ENCODE data around the gene SMARCAL1. TPM values are rescaled to one million over a fixed set of nuclear protein-coding genes. Genes with fewer than 3 reads are reported as not detected.

SMARCAL1 gene
- total RNA-seq, 2 experiments from 2014 or later: 26.8 to 29.9 TPM

- H3K9me3 Mint-ChIP-seq (ENCODE audit: insufficient read depth): no peaks in the 10 kb centered on the region
- H3K4me1 Mint-ChIP-seq (ENCODE audit: low read depth): no peaks in the 10 kb centered on the region
- ATAC-seq (no peak), DNase-seq (no peak)
- POLR2A ChIA-PET: no interaction called here
- peaks cover 32% of the 10 kb centered on the region for H3K36me3 Mint-ChIP-seq (ENCODE audit: low read depth)
- CTCF ChIA-PET: no interaction called here
- H3K27ac Mint-ChIP-seq: no peak overlapping the region
- H3K27me3 Mint-ChIP-seq (ENCODE audit: low read depth): no peaks in the 10 kb centered on the region
- no peak overlapping the region for H3K4me3 Mint-ChIP-seq
Observed at GRCh38 chr2:216441308-216442010, 29.2 kb downstream of the SMARCAL1 start.

GRCh38 chr2:216445501-216445900 is 33.2 kb downstream of the SMARCAL1 start:
- Mint-ChIP-seq H3K4me3 (no peak overlapping the region), H3K27ac (no peak overlapping the region), H3K4me1 (ENCODE audit: low read depth) (peaks cover 2% of the 10 kb centered on the region), H3K27me3 (ENCODE audit: low read depth) (no peaks in the 10 kb centered on the region), H3K36me3 (ENCODE audit: low read depth) (peaks cover 53% of the 10 kb centered on the region), H3K9me3 (ENCODE audit: insufficient read depth) (peaks cover 4% of the 10 kb centered on the region)
- DNase-seq (no peak), ATAC-seq (no peak)
- ChIA-PET CTCF (no interaction called here), POLR2A (no interaction called here)

GRCh38 chr2:216446343-216446742 is 34.1 kb downstream of the SMARCAL1 start:
- no peak overlapping the region for H3K27ac Mint-ChIP-seq
- H3K9me3 Mint-ChIP-seq (ENCODE audit: insufficient read depth): peaks cover 4% of the 10 kb centered on the region
- H3K27me3 Mint-ChIP-seq (ENCODE audit: low read depth): no peaks in the 10 kb centered on the region
- no peak for DNase-seq
- ChIA-PET CTCF (no interaction called here), POLR2A (no interaction called here)
- H3K36me3 Mint-ChIP-seq (ENCODE audit: low read depth): peaks cover 62% of the 10 kb centered on the region
- H3K4me3 Mint-ChIP-seq: no peak overlapping the region
- H3K4me1 Mint-ChIP-seq (ENCODE audit: low read depth): peaks cover 2% of the 10 kb centered on the region
- no peak for ATAC-seq

- no peak overlapping the region for H3K27ac Mint-ChIP-seq
- CTCF ChIA-PET: no interaction called here
- H3K9me3 Mint-ChIP-seq (ENCODE audit: insufficient read depth): peaks cover 4% of the 10 kb centered on the region
- peaks cover 2% of the 10 kb centered on the region for H3K4me1 Mint-ChIP-seq (ENCODE audit: low read depth)
- no peak overlapping the region for H3K4me3 Mint-ChIP-seq
- POLR2A ChIA-PET: no interaction called here
- ATAC-seq (no peak), DNase-seq (no peak)
- H3K36me3 Mint-ChIP-seq (ENCODE audit: low read depth): peaks cover 68% of the 10 kb centered on the region
- no peaks in the 10 kb centered on the region for H3K27me3 Mint-ChIP-seq (ENCODE audit: low read depth)
Observed at GRCh38 chr2:216447293-216447692, 35.0 kb downstream of the SMARCAL1 start.

- no peak overlapping the region for H3K4me3 Mint-ChIP-seq
- POLR2A ChIA-PET: no interaction called here
- DNase-seq (no peak), ATAC-seq (no peak)
- H3K27ac Mint-ChIP-seq: no peak overlapping the region
- H3K27me3 Mint-ChIP-seq (ENCODE audit: low read depth): no peaks in the 10 kb centered on the region
- CTCF ChIA-PET: no interaction called here
- peaks cover 4% of the 10 kb centered on the region for H3K9me3 Mint-ChIP-seq (ENCODE audit: insufficient read depth)
- H3K36me3 Mint-ChIP-seq (ENCODE audit: low read depth): peaks cover 71% of the 10 kb centered on the region
- H3K4me1 Mint-ChIP-seq (ENCODE audit: low read depth): peaks cover 2% of the 10 kb centered on the region
Observed at GRCh38 chr2:216448829-216449228, 36.5 kb downstream of the SMARCAL1 start.

- DNase-seq: no peak
- H3K9me3 Mint-ChIP-seq (ENCODE audit: insufficient read depth): peaks cover 4% of the 10 kb centered on the region
- H3K4me3 Mint-ChIP-seq: no peak overlapping the region
- H3K4me1 Mint-ChIP-seq (ENCODE audit: low read depth): peaks cover 2% of the 10 kb centered on the region
- no peaks in the 10 kb centered on the region for H3K27me3 Mint-ChIP-seq (ENCODE audit: low read depth)
- no peak overlapping the region for H3K27ac Mint-ChIP-seq
- ChIA-PET CTCF (no interaction called here), POLR2A (interaction anchor here (0.7 kb wide), 1 partner anchor 12 kb away, joined by 4 read pairs; no protein-coding TSS in a partner anchor)
- ATAC-seq: no peak
- peaks cover 78% of the 10 kb centered on the region for H3K36me3 Mint-ChIP-seq (ENCODE audit: low read depth)
Observed at GRCh38 chr2:216450346-216450745, 38.1 kb downstream of the SMARCAL1 start.

GRCh38 chr2:216450784-216451183 is 38.5 kb downstream of the SMARCAL1 start:
- DNase-seq: no peak

GRCh38 chr2:216453955-216454614 is 41.8 kb downstream of the SMARCAL1 start:
- no peak overlapping the region for H3K4me3 Mint-ChIP-seq
- ATAC-seq: no peak
- peaks cover 3% of the 10 kb centered on the region for H3K9me3 Mint-ChIP-seq (ENCODE audit: insufficient read depth)
- ChIA-PET POLR2A (no interaction called here), CTCF (no interaction called here)
- DNase-seq: no peak
- no peak overlapping the region for H3K27ac Mint-ChIP-seq
- no peaks in the 10 kb centered on the region for H3K27me3 Mint-ChIP-seq (ENCODE audit: low read depth)
- H3K36me3 Mint-ChIP-seq (ENCODE audit: low read depth): peaks cover 60% of the 10 kb centered on the region
- peaks cover 2% of the 10 kb centered on the region for H3K4me1 Mint-ChIP-seq (ENCODE audit: low read depth)

More at GRCh38 chr2:216450784-216451183, 38.5 kb downstream of the SMARCAL1 start:
- Mint-ChIP-seq H3K27ac (no peak overlapping the region), H3K27me3 (ENCODE audit: low read depth) (no peaks in the 10 kb centered on the region), H3K4me1 (ENCODE audit: low read depth) (peaks cover 2% of the 10 kb centered on the region), H3K36me3 (ENCODE audit: low read depth) (peaks cover 82% of the 10 kb centered on the region), H3K4me3 (no peak overlapping the region), H3K9me3 (ENCODE audit: insufficient read depth) (peaks cover 4% of the 10 kb centered on the region)
- POLR2A ChIA-PET: no interaction called here
- CTCF ChIA-PET: no interaction called here
- ATAC-seq: no peak

GRCh38 chr2:216463148-216463547 is 50.9 kb downstream of the SMARCAL1 start:
- CTCF ChIA-PET: no interaction called here
- POLR2A ChIA-PET: no interaction called here
- DNase-seq: no peak
- Mint-ChIP-seq H3K4me3 (no peak overlapping the region), H3K36me3 (ENCODE audit: low read depth) (peaks cover 9% of the 10 kb centered on the region), H3K27me3 (ENCODE audit: low read depth) (no peaks in the 10 kb centered on the region), H3K9me3 (ENCODE audit: insufficient read depth) (no peaks in the 10 kb centered on the region), H3K27ac (no peak overlapping the region), H3K4me1 (ENCODE audit: low read depth) (peaks cover 2% of the 10 kb centered on the region)
- no peak for ATAC-seq

GRCh38 chr2:216464104-216464720 is 51.9 kb downstream of the SMARCAL1 start:
- ChIA-PET POLR2A (no interaction called here), CTCF (no interaction called here)
- no peak for DNase-seq
- ATAC-seq: no peak
- Mint-ChIP-seq H3K36me3 (ENCODE audit: low read depth) (peaks cover 11% of the 10 kb centered on the region), H3K27ac (no peak overlapping the region), H3K4me1 (ENCODE audit: low read depth) (peaks cover 2% of the 10 kb centered on the region), H3K4me3 (no peak overlapping the region), H3K27me3 (ENCODE audit: low read depth) (no peaks in the 10 kb centered on the region), H3K9me3 (ENCODE audit: insufficient read depth) (no peaks in the 10 kb centered on the region)

- ATAC-seq: no peak
- no peaks in the 10 kb centered on the region for H3K9me3 Mint-ChIP-seq (ENCODE audit: insufficient read depth)
- H3K4me1 Mint-ChIP-seq (ENCODE audit: low read depth): no peaks in the 10 kb centered on the region
- CTCF ChIA-PET: interaction anchor here (0.7 kb wide), 1 partner anchor 75 kb away, joined by 3 read pairs; no protein-coding TSS in a partner anchor
- no peak for DNase-seq
- no peak overlapping the region for H3K27ac Mint-ChIP-seq
- H3K27me3 Mint-ChIP-seq (ENCODE audit: low read depth): no peaks in the 10 kb centered on the region
- H3K36me3 Mint-ChIP-seq (ENCODE audit: low read depth): peaks cover 17% of the 10 kb centered on the region
- POLR2A ChIA-PET: no interaction called here
- H3K4me3 Mint-ChIP-seq: no peak overlapping the region
Observed at GRCh38 chr2:216465579-216466195, 53.4 kb downstream of the SMARCAL1 start.

GRCh38 chr2:216467845-216468244 is 55.6 kb downstream of the SMARCAL1 start:
- ChIA-PET POLR2A (no interaction called here), CTCF (no interaction called here)
- H3K36me3 Mint-ChIP-seq (ENCODE audit: low read depth): peaks cover 21% of the 10 kb centered on the region
- ATAC-seq (no peak), DNase-seq (no peak)
- no peak overlapping the region for H3K27ac Mint-ChIP-seq
- no peaks in the 10 kb centered on the region for H3K4me1 Mint-ChIP-seq (ENCODE audit: low read depth)
- no peaks in the 10 kb centered on the region for H3K9me3 Mint-ChIP-seq (ENCODE audit: insufficient read depth)
- no peak overlapping the region for H3K4me3 Mint-ChIP-seq
- H3K27me3 Mint-ChIP-seq (ENCODE audit: low read depth): no peaks in the 10 kb centered on the region
